Duodenal mucosa (tissue), 2 donors: ENCODE results near the gene GIMAP8.

Source experiments
- H3K27ac ChIP-seq: one replicate; pipeline ENCODE4 v1.7.0; 2013; ENCODE audit warnings: low read depth, low read length
- H3K27me3 ChIP-seq, 2 donors: one replicate each; pipeline ENCODE4 v1.7.0; 2013; ENCODE audit warnings: low read length in 2 of 2, control low read depth in 1 of 2; ENCODE audit not compliant: insufficient read depth in 2 of 2, control insufficient read depth in 1 of 2
- H3K36me3 ChIP-seq, 2 donors: one replicate each; pipeline ENCODE4 v1.7.0; 2013; ENCODE audit warnings: low read length in 2 of 2, control low read depth in 1 of 2; ENCODE audit not compliant: insufficient read depth in 2 of 2, control insufficient read depth in 1 of 2
- H3K4me1 ChIP-seq, 2 donors: one replicate each; pipeline ENCODE4 v1.7.0; 2013; ENCODE audit warnings: low read length in 2 of 2, control low read depth in 1 of 2; ENCODE audit not compliant: insufficient read depth in 2 of 2, control insufficient read depth in 1 of 2
- H3K4me3 ChIP-seq, 2 donors: one replicate each; pipeline ENCODE4 v1.7.0; 2013; ENCODE audit warnings: low read length in 2 of 2, low read depth in 1 of 2
- H3K9ac ChIP-seq, 2 donors: one replicate each; pipeline ENCODE4 v1.7.0; 2013; ENCODE audit warnings: low read length in 2 of 2, low read depth in 1 of 2
- H3K9me3 ChIP-seq, 2 donors: one replicate each; pipeline ENCODE4 v1.7.0; 2013; ENCODE audit warnings: low read length in 2 of 2, control low read depth in 1 of 2; ENCODE audit not compliant: control insufficient read depth in 1 of 2

GIMAP8 gene

GRCh38 chr7:150524018-150524417 lies 73.6 kb downstream of the GIMAP8 start:
- Histone ChIP-seq H3K36me3 (peaks cover 0 to 4% of the 10 kb centered on the region in 2 donors), H3K4me1 (no peaks in the 10 kb centered on the region), H3K4me3 (no peak overlapping the region), H3K9ac (no peak overlapping the region), H3K27me3 (no peaks in the 10 kb centered on the region), H3K27ac (no peak overlapping the region), H3K9me3 (no peaks in the 10 kb centered on the region)
